H9 (cell line): ENCODE data around the gene UCHL1. TPM values are rescaled to one million over a fixed set of nuclear protein-coding genes. Genes with fewer than 3 reads are reported as not detected.
A peak's percentile ranks its signal among the peaks of the same experiment; 100 is the strongest.

Experiments
- DNase-seq: peaks from one replicate; pipeline ENCODE4 v3.0.0-alpha.2; 2017
- H2AFZ ChIP-seq: one replicate; pipeline ENCODE4 v1.6.1; 2013; ENCODE audit warnings: mild to moderate bottlenecking, low read length, control low read depth, moderate library complexity
- H2AK5ac ChIP-seq: 2 replicates; pipeline ENCODE4 v1.6.1; 2013; ENCODE audit warnings: low read length, control low read depth, mixed read lengths; ENCODE audit not compliant: insufficient read length
- H2BK120ac ChIP-seq: one replicate; pipeline ENCODE4 v1.6.1; 2013; ENCODE audit warnings: low read depth, mild to moderate bottlenecking, low read length, control low read depth, inconsistent platforms; ENCODE audit not compliant: poor library complexity, severe bottlenecking
- H2BK12ac ChIP-seq: 2 replicates; pipeline ENCODE4 v1.6.1; 2013; ENCODE audit warnings: low read length, control low read depth, mixed read lengths, low read depth; ENCODE audit not compliant: insufficient read length
- H2BK15ac ChIP-seq: 2 replicates; pipeline ENCODE4 v1.6.1; 2013; ENCODE audit warnings: low read depth, low read length, control low read depth
- H2BK20ac ChIP-seq: one replicate; pipeline ENCODE4 v1.6.1; 2013; ENCODE audit warnings: low read depth, mild to moderate bottlenecking, low read length, control low read depth, inconsistent platforms; ENCODE audit not compliant: poor library complexity, severe bottlenecking
- H2BK5ac ChIP-seq: 2 replicates; pipeline ENCODE4 v1.6.1; 2013; ENCODE audit warnings: low read length, control low read depth, mixed read lengths; ENCODE audit not compliant: insufficient read length
- H3K14ac ChIP-seq: 2 replicates; pipeline ENCODE4 v1.6.1; 2013; ENCODE audit warnings: low read length, control low read depth; ENCODE audit not compliant: insufficient read depth
- H3K18ac ChIP-seq: 2 replicates; pipeline ENCODE4 v1.6.1; 2013; ENCODE audit warnings: low read depth, mild to moderate bottlenecking, mixed read lengths, low read length, control low read depth; ENCODE audit not compliant: insufficient read length
- H3K23ac ChIP-seq: 2 replicates; pipeline ENCODE4 v1.6.1; 2013; ENCODE audit warnings: low read length, control low read depth, mixed read lengths, low read depth; ENCODE audit not compliant: insufficient read length
- H3K23me2 ChIP-seq: 2 replicates; pipeline ENCODE4 v1.6.1; 2013; ENCODE audit warnings: low read depth, mild to moderate bottlenecking, mixed read lengths, low read length, control low read depth; ENCODE audit not compliant: insufficient read length, poor library complexity, severe bottlenecking
- H3K27ac ChIP-seq: 2 replicates; pipeline ENCODE4 v1.5.1; 2013; ENCODE audit warnings: low read length, control low read depth, mixed read lengths, low read depth; ENCODE audit not compliant: insufficient read length
- H3K27me3 ChIP-seq: 2 replicates; pipeline ENCODE4 v1.6.1; 2013; ENCODE audit warnings: low read length, control low read depth, inconsistent platforms; ENCODE audit not compliant: insufficient read depth
- H3K4ac ChIP-seq: 2 replicates; pipeline ENCODE4 v1.6.1; 2013; ENCODE audit warnings: low read depth, mild to moderate bottlenecking, control low read depth, inconsistent platforms, low read length, moderate library complexity
- H3K4me1 ChIP-seq: 2 replicates; pipeline ENCODE4 v1.6.1; 2013; ENCODE audit warnings: low read length, control low read depth, inconsistent platforms; ENCODE audit not compliant: insufficient read depth
- H3K4me2 ChIP-seq: 2 replicates; pipeline ENCODE4 v1.6.1; 2013; ENCODE audit warnings: low read length, control low read depth, mixed read lengths; ENCODE audit not compliant: insufficient read length, insufficient read depth
- H3K56ac ChIP-seq: 2 replicates; pipeline ENCODE4 v1.6.1; 2013; ENCODE audit warnings: low read depth, mild to moderate bottlenecking, mixed read lengths, low read length, control low read depth; ENCODE audit not compliant: insufficient read length
- H3K79me1 ChIP-seq: 2 replicates; pipeline ENCODE4 v1.6.1; 2013; ENCODE audit warnings: low read depth, mild to moderate bottlenecking, moderate library complexity, low read length, control low read depth, inconsistent platforms; ENCODE audit not compliant: insufficient read depth, poor library complexity, severe bottlenecking
- H3K79me2 ChIP-seq: 2 replicates; pipeline ENCODE4 v1.6.1; 2013; ENCODE audit warnings: low read length, control low read depth, inconsistent platforms; ENCODE audit not compliant: insufficient read depth
- H3K9ac ChIP-seq: 2 replicates; pipeline ENCODE4 v1.6.1; 2013; ENCODE audit warnings: low read length, control low read depth, mixed read lengths; ENCODE audit not compliant: insufficient read length; ENCODE audit errors: extremely low read depth
- H3K9me3 ChIP-seq: one replicate; pipeline ENCODE4 v1.6.1; 2013; ENCODE audit warnings: low read depth, low read length, inconsistent platforms; ENCODE audit not compliant: control insufficient read depth
- H3T11ph ChIP-seq: one replicate; pipeline ENCODE4 v1.6.1; 2013; ENCODE audit warnings: mild to moderate bottlenecking, low read length, control low read depth, inconsistent platforms
- H4K20me1 ChIP-seq: one replicate; pipeline ENCODE4 v1.6.1; 2013; ENCODE audit not compliant: control insufficient read depth, insufficient read length, insufficient read depth
- H4K5ac ChIP-seq: 2 replicates; pipeline ENCODE4 v1.6.1; 2013; ENCODE audit warnings: low read depth, mild to moderate bottlenecking, mixed read lengths, low read length, control low read depth; ENCODE audit not compliant: insufficient read length
- H4K8ac ChIP-seq: replicated peaks from 2 replicates; pipeline ENCODE4 v1.6.1; 2013; ENCODE audit warnings: low read length, control low read depth, mixed read lengths, low read depth; ENCODE audit not compliant: insufficient read length
- H4K91ac ChIP-seq: 2 replicates; pipeline ENCODE4 v1.6.1; 2013; ENCODE audit warnings: low read depth, mild to moderate bottlenecking, moderate library complexity, mixed read lengths, low read length, control low read depth; ENCODE audit not compliant: insufficient read length
- H3K27ac Mint-ChIP-seq, 3 experiments: 2 replicates in 2 of 3; 3 replicates in 1 of 3; pipeline ENCODE4 v1.8.0; 2020 to 2021; ENCODE audit warnings: mixed read lengths in 3 of 3, mild to moderate bottlenecking in 1 of 3, moderate library complexity in 1 of 3
- H3K27me3 Mint-ChIP-seq: 2 replicates; pipeline ENCODE4 v1.8.0; 2021; ENCODE audit warnings: low read depth, mild to moderate bottlenecking, moderate library complexity, mixed read lengths
- H3K36me3 Mint-ChIP-seq, 3 experiments: 2 replicates in 2 of 3; 3 replicates in 1 of 3; pipeline ENCODE4 v1.8.0; 2020 to 2021; ENCODE audit warnings: low read depth in 3 of 3, mixed read lengths in 3 of 3; ENCODE audit not compliant: insufficient read depth in 1 of 3
- H3K4me1 Mint-ChIP-seq, 2 experiments: 2 replicates each; pipeline ENCODE4 v1.8.0; 2020; ENCODE audit warnings: mixed read lengths in 2 of 2
- H3K4me3 Mint-ChIP-seq, 2 experiments: 2 replicates in 1 of 2; 3 replicates in 1 of 2; pipeline ENCODE4 v1.8.0; 2020 to 2021; ENCODE audit warnings: mild to moderate bottlenecking in 2 of 2, mixed read lengths in 2 of 2, moderate library complexity in 1 of 2
- H3K9me3 Mint-ChIP-seq, 2 experiments: 2 replicates in 1 of 2; 3 replicates in 1 of 2; pipeline ENCODE4 v1.8.0; 2020; ENCODE audit warnings: mild to moderate bottlenecking in 2 of 2, mixed read lengths in 2 of 2, moderate library complexity in 1 of 2
- WGBS: extraction: QIAGEN DNeasy Blood & Tissue Kit; methylation state at CpG from one replicate; pipeline ENCODE4 v1.1.7; 2013; ENCODE audit warnings: missing lambda C conversion rate, low lambda C conversion rate, mixed read lengths; ENCODE audit not compliant: insufficient read length; ENCODE audit errors: extremely low coverage; 5-methylcytosine and 5-hydroxymethylcytosine counted together
- total RNA-seq: library from RNA; stranded (reverse); gene quantifications from 2 replicates; pipeline ENCODE4 v1.2.1, GENCODE V29; 2021
- TF ChIP-seq, protein P1 (sequence below): fragments of 200-600 bp; sonication (generic); conservative IDR thresholded peaks from 3 replicates; pipeline ENCODE4 v1.8.0; 2021; ENCODE audit warnings: antibody characterized with exemption, mild to moderate bottlenecking

UCHL1 gene
- total RNA-seq, 1 experiment from 2014 or later = 513 TPM

DNA sequence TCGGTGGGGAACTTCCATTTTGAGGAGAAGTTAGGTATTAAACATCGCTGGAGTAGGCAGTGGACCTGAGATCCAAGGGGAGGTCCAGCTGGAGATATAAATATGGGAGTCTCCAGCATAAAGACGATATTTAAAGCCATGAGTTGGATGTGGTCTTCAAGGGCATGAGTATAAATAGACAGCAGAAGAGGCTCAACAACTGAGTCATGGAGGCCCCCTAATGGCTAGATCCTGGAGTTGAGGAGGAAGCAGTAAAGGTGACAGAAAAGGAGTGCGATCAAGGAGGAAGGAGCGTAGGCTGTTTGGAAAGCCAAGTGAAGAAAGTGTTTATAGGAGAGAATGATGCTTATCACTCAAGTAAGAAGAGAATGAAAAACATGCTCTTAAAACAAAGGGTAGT, 24.3 kb upstream of the UCHL1 start:
- no peak overlapping the region for H2AFZ ChIP-seq
- TF ChIP-seq, protein P1, sequence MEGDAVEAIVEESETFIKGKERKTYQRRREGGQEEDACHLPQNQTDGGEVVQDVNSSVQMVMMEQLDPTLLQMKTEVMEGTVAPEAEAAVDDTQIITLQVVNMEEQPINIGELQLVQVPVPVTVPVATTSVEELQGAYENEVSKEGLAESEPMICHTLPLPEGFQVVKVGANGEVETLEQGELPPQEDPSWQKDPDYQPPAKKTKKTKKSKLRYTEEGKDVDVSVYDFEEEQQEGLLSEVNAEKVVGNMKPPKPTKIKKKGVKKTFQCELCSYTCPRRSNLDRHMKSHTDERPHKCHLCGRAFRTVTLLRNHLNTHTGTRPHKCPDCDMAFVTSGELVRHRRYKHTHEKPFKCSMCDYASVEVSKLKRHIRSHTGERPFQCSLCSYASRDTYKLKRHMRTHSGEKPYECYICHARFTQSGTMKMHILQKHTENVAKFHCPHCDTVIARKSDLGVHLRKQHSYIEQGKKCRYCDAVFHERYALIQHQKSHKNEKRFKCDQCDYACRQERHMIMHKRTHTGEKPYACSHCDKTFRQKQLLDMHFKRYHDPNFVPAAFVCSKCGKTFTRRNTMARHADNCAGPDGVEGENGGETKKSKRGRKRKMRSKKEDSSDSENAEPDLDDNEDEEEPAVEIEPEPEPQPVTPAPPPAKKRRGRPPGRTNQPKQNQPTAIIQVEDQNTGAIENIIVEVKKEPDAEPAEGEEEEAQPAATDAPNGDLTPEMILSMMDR = peak; percentile 45
- H4K8ac ChIP-seq = no peak overlapping the region
- H2AK5ac ChIP-seq = no peak overlapping the region
- no peak for DNase-seq
- H3K23me2 ChIP-seq = no peaks in the 10 kb centered on the region
- no peak overlapping the region for H3K14ac ChIP-seq
- H3K79me2 ChIP-seq = no peaks in the 10 kb centered on the region
- no peaks in the 10 kb centered on the region for H3K36me3 Mint-ChIP-seq
- H3K4me1 Mint-ChIP-seq = 0 out of 4 replicates have a peak, but pooled peaks cover 0 to 3% of the 10 kb centered on the region in 2 experiments
- no peaks in the 10 kb centered on the region for H4K20me1 ChIP-seq
- no peak overlapping the region for H3K9ac ChIP-seq
- H2BK12ac ChIP-seq = no peak overlapping the region
- H2BK20ac ChIP-seq = no peak overlapping the region
- no peak overlapping the region for H2BK5ac ChIP-seq
- H3K4me2 ChIP-seq = no peak overlapping the region
- no peak overlapping the region for H4K91ac ChIP-seq
- H3K27ac ChIP-seq = no peak overlapping the region
- H3K27me3 Mint-ChIP-seq = no peaks in the 10 kb centered on the region; the same call in 1 of the 2 replicates
- no peak overlapping the region for H3K4me3 Mint-ChIP-seq
- no peak overlapping the region for H3K18ac ChIP-seq
- no peak overlapping the region; a peak in 1 of 7 replicates for H3K27ac Mint-ChIP-seq
- no peak overlapping the region for H3K4ac ChIP-seq
- no peak overlapping the region for H3K56ac ChIP-seq
- no peak overlapping the region for H3K23ac ChIP-seq
- no peak overlapping the region for H3T11ph ChIP-seq
- no peaks in the 10 kb centered on the region for H3K4me1 ChIP-seq
- no peaks in the 10 kb centered on the region for H3K9me3 ChIP-seq
- no peak overlapping the region for H4K5ac ChIP-seq
- no peak overlapping the region for H2BK15ac ChIP-seq
- no CpG with 5 or more reads among the region's 5 CpGs for WGBS
- no peak overlapping the region for H2BK120ac ChIP-seq
- H3K79me1 ChIP-seq = no peaks in the 10 kb centered on the region
- H3K27me3 ChIP-seq = no peaks in the 10 kb centered on the region
- no peaks in the 10 kb centered on the region for H3K9me3 Mint-ChIP-seq
